Measurements from ENCODE around the gene AHNAK.

DNA sequence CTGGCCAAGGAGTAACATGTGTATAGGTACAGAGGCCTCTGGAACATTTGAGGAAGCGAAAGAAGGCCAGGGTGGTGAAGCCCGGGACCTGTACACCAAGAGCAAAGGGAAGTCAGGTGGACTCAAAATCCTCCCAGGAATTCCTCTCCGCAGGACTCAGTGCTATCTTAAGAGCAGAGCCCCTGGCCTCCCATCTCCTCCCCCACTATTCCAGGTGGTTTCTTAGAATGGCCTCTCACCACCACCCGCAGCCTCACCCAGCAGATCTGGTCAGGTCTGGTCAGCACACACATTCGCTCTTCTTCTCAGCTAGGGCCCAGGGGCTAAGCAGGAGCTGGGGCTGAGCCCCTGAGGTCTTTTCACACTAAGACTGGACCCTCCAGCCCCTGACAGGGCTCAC lies 68.7 kb downstream of the AHNAK start:
- TF ChIP-seq, protein P1, sequence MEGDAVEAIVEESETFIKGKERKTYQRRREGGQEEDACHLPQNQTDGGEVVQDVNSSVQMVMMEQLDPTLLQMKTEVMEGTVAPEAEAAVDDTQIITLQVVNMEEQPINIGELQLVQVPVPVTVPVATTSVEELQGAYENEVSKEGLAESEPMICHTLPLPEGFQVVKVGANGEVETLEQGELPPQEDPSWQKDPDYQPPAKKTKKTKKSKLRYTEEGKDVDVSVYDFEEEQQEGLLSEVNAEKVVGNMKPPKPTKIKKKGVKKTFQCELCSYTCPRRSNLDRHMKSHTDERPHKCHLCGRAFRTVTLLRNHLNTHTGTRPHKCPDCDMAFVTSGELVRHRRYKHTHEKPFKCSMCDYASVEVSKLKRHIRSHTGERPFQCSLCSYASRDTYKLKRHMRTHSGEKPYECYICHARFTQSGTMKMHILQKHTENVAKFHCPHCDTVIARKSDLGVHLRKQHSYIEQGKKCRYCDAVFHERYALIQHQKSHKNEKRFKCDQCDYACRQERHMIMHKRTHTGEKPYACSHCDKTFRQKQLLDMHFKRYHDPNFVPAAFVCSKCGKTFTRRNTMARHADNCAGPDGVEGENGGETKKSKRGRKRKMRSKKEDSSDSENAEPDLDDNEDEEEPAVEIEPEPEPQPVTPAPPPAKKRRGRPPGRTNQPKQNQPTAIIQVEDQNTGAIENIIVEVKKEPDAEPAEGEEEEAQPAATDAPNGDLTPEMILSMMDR (IDR thresholded peaks at IDR 0.05; ENCODE audit: low read depth, low read length, missing input control): no peak
- TF ChIP-seq, protein P2, sequence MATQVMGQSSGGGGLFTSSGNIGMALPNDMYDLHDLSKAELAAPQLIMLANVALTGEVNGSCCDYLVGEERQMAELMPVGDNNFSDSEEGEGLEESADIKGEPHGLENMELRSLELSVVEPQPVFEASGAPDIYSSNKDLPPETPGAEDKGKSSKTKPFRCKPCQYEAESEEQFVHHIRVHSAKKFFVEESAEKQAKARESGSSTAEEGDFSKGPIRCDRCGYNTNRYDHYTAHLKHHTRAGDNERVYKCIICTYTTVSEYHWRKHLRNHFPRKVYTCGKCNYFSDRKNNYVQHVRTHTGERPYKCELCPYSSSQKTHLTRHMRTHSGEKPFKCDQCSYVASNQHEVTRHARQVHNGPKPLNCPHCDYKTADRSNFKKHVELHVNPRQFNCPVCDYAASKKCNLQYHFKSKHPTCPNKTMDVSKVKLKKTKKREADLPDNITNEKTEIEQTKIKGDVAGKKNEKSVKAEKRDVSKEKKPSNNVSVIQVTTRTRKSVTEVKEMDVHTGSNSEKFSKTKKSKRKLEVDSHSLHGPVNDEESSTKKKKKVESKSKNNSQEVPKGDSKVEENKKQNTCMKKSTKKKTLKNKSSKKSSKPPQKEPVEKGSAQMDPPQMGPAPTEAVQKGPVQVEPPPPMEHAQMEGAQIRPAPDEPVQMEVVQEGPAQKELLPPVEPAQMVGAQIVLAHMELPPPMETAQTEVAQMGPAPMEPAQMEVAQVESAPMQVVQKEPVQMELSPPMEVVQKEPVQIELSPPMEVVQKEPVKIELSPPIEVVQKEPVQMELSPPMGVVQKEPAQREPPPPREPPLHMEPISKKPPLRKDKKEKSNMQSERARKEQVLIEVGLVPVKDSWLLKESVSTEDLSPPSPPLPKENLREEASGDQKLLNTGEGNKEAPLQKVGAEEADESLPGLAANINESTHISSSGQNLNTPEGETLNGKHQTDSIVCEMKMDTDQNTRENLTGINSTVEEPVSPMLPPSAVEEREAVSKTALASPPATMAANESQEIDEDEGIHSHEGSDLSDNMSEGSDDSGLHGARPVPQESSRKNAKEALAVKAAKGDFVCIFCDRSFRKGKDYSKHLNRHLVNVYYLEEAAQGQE (IDR thresholded peaks at IDR 0.05): no peak
- TF ChIP-seq JUND (IDR thresholded peaks at IDR 0.05): no peak
